HAP-1 (cell line): ENCODE measurements around the gene LRIG1.

ENCODE experiments used
- DNase-seq, 2 experiments: peaks; one replicate each; pipeline ENCODE4 v3.0.0-alpha.2; 2016 to 2020; ENCODE audit warnings: low spot score in 2 of 2
- H3K27me3 ChIP-seq: fragments of 250-450 bp; sonication (Bioruptor Pico); 2 replicates; pipeline ENCODE4 v1.5.1; 2020; ENCODE audit warnings: low read depth, mild to moderate bottlenecking, moderate library complexity
- H3K36me3 ChIP-seq: fragments of 250-450 bp; sonication (Bioruptor Pico); replicated peaks from 2 replicates; pipeline ENCODE4 v1.5.1; 2020; ENCODE audit warnings: mild to moderate bottlenecking
- H3K4me1 ChIP-seq: fragments of 250-450 bp; sonication (Bioruptor Pico); 2 replicates; pipeline ENCODE4 v1.5.1; 2020; ENCODE audit warnings: mild to moderate bottlenecking
- H3K4me3 ChIP-seq: fragments of 250-450 bp; sonication (Bioruptor Pico); 2 replicates; pipeline ENCODE4 v1.5.1; 2020; ENCODE audit warnings: mild to moderate bottlenecking, moderate library complexity
- H3K9me3 ChIP-seq: fragments of 250-450 bp; sonication (Bioruptor Pico); 2 replicates; pipeline ENCODE4 v1.5.1; 2020; ENCODE audit warnings: mild to moderate bottlenecking, moderate library complexity
- in situ Hi-C: fragments of 300-500 bp; cut with MboI; formaldehyde crosslinking; loops from 3 replicates; pipeline ENCODE4 v1.14.3; 2020; ENCODE audit warnings: low sequenced_read_pairs, inconsistent platforms, mixed read lengths

LRIG1 gene

DNA sequence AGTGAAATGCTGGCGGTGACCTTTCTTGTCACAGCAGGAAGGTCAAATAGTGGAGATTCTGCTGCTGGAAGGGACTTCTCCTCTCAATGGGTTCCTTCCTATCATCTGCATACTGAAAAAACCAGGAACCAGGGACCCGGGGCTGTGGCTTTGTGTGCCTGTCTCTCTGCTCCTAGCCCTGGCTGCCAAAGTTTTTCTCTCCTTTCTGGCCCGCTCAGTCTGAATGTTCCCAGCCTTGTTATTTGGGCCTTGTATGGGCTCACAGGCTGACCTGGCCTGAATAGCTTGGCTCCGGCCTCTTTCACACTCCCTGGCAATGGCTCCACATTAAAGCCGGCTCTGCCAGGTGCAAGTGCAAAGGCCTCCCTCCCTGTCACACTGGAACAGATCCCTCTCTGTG is 94.7 kb downstream of the LRIG1 start:
- Histone ChIP-seq H3K9me3 (no peaks in the 10 kb centered on the region), H3K36me3 (no peaks in the 10 kb centered on the region; the same call in 1 of the 2 replicates), H3K27me3 (no peaks in the 10 kb centered on the region), H3K4me1 (peaks cover 5% of the 10 kb centered on the region; the same call in 1 of the 2 replicates), H3K4me3 (no peak overlapping the region)
- in situ Hi-C loops: no loop called here
- DNase-seq: no peak

GRCh38 chr3:66405701-66406091 is 95.1 kb downstream of the LRIG1 start:
- no peak for DNase-seq
- Histone ChIP-seq H3K4me3 (no peak overlapping the region), H3K9me3 (no peaks in the 10 kb centered on the region), H3K36me3 (no peaks in the 10 kb centered on the region; the same call in 1 of the 2 replicates), H3K27me3 (no peaks in the 10 kb centered on the region), H3K4me1 (peaks cover 5% of the 10 kb centered on the region; the same call in 1 of the 2 replicates)
- in situ Hi-C loops: no loop called here

DNA sequence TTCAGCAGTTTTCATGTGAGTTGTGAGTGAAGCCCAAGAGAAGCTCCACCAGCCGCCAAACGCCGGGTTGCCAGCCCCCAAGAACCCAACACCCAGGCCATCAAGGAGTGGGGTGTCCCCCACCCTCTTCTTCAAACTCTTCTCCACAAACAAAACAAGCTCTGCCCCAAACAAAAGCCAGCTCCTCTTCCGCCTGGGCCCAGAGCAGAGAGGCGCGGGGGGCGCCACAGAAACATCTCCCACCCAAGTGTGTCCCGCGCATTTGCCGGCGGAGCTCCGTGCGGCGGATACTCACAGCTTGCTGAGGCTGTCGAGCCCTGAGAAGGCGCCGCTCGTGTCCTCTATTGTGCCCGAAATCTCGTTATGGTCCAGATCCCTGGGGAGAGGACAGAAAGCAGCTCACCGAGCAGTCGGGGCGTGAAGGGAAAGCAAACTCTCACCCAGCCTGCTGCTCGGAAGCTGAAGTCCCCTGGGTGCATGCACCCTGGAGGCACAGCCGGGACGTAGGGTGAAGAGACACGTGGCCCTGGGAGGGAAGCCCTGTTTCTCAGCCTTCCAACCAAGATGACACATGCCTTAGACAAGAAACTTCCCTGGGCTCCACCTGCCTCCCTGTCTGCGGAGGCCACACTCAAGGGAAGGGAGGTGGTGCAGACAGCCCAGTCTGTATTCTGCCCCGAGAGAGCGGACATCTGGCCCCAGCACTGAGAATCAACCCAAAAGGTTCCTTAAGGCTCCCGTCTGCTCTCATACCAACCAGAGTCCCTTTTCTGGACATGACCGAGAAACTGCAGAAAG is 95.7 kb downstream of the LRIG1 start:
- H3K9me3 ChIP-seq: no peaks in the 10 kb centered on the region
- H3K4me1 ChIP-seq: peaks cover 5% of the 10 kb centered on the region; the same call in 1 of the 2 replicates
- H3K4me3 ChIP-seq: no peak overlapping the region
- H3K27me3 ChIP-seq: no peaks in the 10 kb centered on the region
- in situ Hi-C loops: loop anchor here (5.0 kb wide), 1 partner anchor 412 kb away; no protein-coding TSS in a partner anchor
- DNase-seq: no peak
- no peaks in the 10 kb centered on the region; the same call in 1 of the 2 replicates for H3K36me3 ChIP-seq

DNA sequence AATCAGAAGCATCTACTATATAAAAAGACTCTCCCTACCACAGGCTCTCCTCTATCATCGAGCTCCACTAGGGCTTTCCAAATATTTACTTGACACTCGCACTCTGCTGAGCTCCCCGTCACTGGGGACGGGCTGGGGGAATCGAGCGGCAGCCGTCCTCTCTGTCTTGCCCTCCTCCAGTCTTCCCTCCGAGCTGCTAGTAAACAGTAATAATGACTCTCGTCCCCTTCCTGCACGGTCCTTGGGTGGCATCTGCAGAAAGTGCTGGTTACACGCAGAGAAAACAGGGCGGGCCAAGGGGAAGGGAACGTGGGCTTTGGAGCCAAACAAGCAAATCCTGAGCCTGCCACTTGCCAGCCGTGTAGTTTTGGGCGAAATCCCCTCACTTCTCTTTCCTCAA is 96.6 kb downstream of the LRIG1 start:
- Histone ChIP-seq H3K4me1 (peaks cover 5% of the 10 kb centered on the region; the same call in 1 of the 2 replicates), H3K4me3 (no peak overlapping the region), H3K9me3 (no peaks in the 10 kb centered on the region), H3K27me3 (no peaks in the 10 kb centered on the region), H3K36me3 (no peaks in the 10 kb centered on the region; the same call in 1 of the 2 replicates)
- no peak for DNase-seq
- in situ Hi-C loops: loop anchor here (5.0 kb wide), 1 partner anchor 413 kb away; no protein-coding TSS in a partner anchor

DNA sequence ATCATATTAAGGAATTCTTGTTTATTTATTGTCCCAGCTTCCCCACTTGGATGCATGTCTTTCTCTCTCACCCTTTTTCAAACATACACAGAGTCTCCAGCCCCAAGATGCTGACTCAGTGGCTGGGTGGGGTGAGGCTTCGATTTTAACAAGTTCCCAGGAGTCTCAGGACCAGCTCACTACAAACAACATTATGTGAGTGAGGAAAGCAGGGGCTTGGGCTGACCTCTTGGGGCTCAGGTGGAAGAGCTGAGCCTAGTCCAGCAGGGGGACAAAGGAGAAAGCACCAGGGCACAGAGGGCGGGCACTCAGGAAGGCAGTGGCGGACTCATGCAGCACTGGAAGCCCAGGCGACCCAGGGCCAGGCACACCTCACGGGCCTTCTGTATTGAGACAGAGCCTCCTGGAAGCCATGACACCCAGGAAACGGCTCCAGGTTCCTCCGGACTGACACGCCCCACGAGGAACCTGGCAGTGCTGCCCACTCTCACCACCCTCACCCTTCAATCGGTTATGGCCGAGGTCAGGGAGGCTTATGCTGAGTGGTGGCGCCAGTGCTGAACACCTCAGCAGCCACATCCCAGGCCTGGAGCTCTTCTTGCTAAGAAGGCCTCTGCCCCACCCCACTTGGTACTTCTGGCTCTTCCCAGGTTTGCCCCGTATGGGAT is 97.4 kb downstream of the LRIG1 start:
- Histone ChIP-seq H3K4me3 (no peak overlapping the region), H3K27me3 (no peaks in the 10 kb centered on the region), H3K4me1 (peaks cover 5% of the 10 kb centered on the region; the same call in 1 of the 2 replicates), H3K36me3 (no peaks in the 10 kb centered on the region; the same call in 1 of the 2 replicates), H3K9me3 (no peaks in the 10 kb centered on the region)
- in situ Hi-C loops: loop anchor here (5.0 kb wide), 1 partner anchor 414 kb away; no protein-coding TSS in a partner anchor
- DNase-seq: no peak

- Histone ChIP-seq H3K9me3 (no peaks in the 10 kb centered on the region), H3K4me3 (no peak overlapping the region), H3K27me3 (no peaks in the 10 kb centered on the region), H3K36me3 (no peaks in the 10 kb centered on the region; the same call in 1 of the 2 replicates), H3K4me1 (peaks cover under 1% of the 10 kb centered on the region; the same call in 1 of the 2 replicates)
- no peak for DNase-seq
- in situ Hi-C loops: loop anchor here (5.0 kb wide), 1 partner anchor 415 kb away; no protein-coding TSS in a partner anchor
Measured at GRCh38 chr3:66402596-66403290, 98.1 kb downstream of the LRIG1 start.

- no peaks in the 10 kb centered on the region; the same call in 1 of the 2 replicates for H3K36me3 ChIP-seq
- H3K9me3 ChIP-seq: no peaks in the 10 kb centered on the region
- DNase-seq: no peak
- H3K4me3 ChIP-seq: no peak overlapping the region
- in situ Hi-C loops: loop anchor here (5.0 kb wide), 1 partner anchor 415 kb away; no protein-coding TSS in a partner anchor
- no peaks in the 10 kb centered on the region for H3K27me3 ChIP-seq
- H3K4me1 ChIP-seq: no peaks in the 10 kb centered on the region
Measured at GRCh38 chr3:66401675-66402491, 98.9 kb downstream of the LRIG1 start.

DNA sequence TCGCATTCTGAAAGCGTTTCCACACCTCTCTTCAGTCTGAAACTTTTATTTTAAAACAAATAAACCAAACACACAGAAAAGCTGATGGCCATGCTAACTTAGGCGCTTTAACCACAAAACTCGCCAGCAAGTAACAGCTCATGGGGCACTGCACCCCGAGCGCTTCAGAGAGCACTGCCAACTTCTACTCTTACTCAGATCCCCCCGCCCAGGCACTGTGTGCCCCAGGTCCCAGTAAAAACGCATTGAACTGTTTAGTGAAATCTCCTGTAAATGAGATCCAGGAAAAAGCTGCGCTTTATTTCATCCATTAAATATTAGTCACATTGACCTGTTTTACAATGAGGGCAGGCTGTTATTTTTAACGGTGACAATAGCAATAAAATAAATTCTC is 99.7 kb downstream of the LRIG1 start:
- Histone ChIP-seq H3K4me3 (no peak overlapping the region), H3K36me3 (no peaks in the 10 kb centered on the region; the same call in 1 of the 2 replicates), H3K4me1 (no peaks in the 10 kb centered on the region), H3K27me3 (no peaks in the 10 kb centered on the region), H3K9me3 (no peaks in the 10 kb centered on the region)
- in situ Hi-C loops: loop anchor here (5.0 kb wide), 1 partner anchor 416 kb away; no protein-coding TSS in a partner anchor
- DNase-seq: no peak

DNA sequence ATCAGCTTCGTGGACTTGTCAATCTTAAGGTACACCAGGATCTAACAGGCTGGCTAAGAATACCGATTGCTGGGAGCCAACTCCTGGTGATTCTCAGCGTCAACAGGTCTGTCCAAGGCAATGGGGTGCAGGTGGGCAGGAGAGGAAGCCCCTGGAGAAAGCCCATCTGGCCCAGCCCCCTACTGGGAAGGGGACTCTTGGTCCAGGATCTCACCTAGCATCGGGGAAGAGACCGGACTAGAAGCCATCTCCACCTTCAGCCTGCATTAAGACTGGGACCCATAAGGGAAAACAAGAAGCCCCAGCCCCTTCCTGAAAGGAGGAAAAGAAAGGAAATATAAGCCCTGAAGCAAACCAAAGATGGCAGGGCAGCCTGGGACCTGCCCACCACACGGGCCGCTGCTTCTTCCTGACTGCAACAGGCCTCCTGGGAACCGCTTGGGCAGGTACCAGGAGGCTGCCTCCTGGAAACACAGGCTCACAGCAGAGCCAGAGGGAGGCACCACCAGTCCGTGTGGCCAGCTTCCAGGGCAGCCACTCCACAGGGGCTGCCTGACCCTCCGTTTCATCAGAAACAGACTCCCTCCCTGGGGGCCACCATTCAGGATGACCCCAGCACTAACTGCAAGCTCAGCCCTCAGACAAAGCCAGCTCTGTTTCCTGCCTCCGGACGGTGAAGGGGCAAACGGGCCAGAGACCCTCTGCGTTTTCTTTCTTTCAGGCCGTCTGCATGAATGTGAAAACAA is 100.2 kb downstream of the LRIG1 start:
- Histone ChIP-seq H3K9me3 (no peaks in the 10 kb centered on the region), H3K36me3 (no peaks in the 10 kb centered on the region; the same call in 1 of the 2 replicates), H3K4me3 (no peak overlapping the region), H3K27me3 (no peaks in the 10 kb centered on the region), H3K4me1 (no peaks in the 10 kb centered on the region)
- DNase-seq: no peak
- in situ Hi-C loops: loop anchor here (5.0 kb wide), 1 partner anchor 417 kb away; no protein-coding TSS in a partner anchor

DNA sequence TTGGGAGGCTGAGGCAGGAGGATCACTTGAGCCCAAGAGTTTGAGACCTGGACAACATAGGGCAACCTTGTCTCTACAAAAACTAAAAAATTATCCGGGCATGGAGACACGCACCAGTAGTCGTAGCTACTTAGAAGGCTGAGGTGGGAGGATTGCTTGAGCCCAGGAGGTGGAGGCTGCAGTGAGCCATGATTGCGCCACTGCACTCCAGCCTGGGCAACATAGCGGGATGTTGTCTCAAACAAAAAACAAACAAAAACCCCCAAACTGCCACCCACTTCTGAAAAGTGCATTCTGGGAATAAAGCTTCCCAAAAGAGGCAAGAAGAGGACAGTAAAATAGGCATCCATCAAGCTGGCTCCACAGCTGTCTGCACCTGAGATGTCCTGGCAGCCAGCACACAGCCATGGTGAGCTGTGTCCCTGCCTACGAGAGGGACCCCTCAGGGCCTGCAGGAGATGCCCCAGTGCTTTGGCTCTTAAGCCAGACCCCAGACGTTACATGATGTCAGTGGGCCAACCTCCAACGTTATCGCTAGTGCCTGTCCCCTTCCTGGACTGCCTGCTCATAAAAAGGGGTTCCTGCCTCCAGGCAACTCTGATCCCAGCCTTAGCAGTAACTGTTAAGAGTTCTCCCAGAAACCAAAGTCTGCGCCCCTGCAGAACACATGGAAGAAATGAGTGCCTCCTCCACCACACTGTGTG is 101.1 kb downstream of the LRIG1 start:
- Histone ChIP-seq H3K36me3 (no peaks in the 10 kb centered on the region), H3K27me3 (no peaks in the 10 kb centered on the region), H3K9me3 (no peaks in the 10 kb centered on the region), H3K4me1 (no peaks in the 10 kb centered on the region), H3K4me3 (no peak overlapping the region)
- in situ Hi-C loops: loop anchor here (5.0 kb wide), 1 partner anchor 418 kb away; no protein-coding TSS in a partner anchor
- no peak for DNase-seq

GRCh38 chr3:66398228-66399025 is 102.4 kb downstream of the LRIG1 start:
- no peaks in the 10 kb centered on the region for H3K27me3 ChIP-seq
- DNase-seq: no peak
- H3K4me3 ChIP-seq: no peak overlapping the region
- in situ Hi-C loops: no loop called here
- H3K9me3 ChIP-seq: no peaks in the 10 kb centered on the region
- H3K4me1 ChIP-seq: no peaks in the 10 kb centered on the region
- no peaks in the 10 kb centered on the region for H3K36me3 ChIP-seq
